ENCODE measurements around the gene GSK3A.

DNA sequence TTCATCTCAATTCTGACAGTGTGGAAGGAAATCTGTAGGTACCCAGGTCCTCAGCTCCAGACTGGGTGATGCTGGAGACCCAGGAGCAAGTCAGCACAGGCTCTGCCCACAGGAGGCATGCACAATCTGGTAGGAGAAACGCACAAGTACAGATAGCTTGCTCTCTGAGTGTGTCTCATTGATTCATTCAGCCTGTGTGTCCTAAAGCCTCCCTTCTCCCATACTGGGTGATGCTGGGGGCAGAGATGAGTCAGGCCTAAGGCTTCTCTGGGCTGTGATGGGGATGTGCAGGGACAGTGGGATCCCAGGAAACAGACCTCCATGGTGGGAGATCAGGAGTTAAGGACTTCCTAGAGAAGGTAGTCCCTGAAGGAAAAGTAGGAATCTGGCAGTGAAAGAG is 15.5 kb downstream of the GSK3A start:
- TF ChIP-seq, protein P1, sequence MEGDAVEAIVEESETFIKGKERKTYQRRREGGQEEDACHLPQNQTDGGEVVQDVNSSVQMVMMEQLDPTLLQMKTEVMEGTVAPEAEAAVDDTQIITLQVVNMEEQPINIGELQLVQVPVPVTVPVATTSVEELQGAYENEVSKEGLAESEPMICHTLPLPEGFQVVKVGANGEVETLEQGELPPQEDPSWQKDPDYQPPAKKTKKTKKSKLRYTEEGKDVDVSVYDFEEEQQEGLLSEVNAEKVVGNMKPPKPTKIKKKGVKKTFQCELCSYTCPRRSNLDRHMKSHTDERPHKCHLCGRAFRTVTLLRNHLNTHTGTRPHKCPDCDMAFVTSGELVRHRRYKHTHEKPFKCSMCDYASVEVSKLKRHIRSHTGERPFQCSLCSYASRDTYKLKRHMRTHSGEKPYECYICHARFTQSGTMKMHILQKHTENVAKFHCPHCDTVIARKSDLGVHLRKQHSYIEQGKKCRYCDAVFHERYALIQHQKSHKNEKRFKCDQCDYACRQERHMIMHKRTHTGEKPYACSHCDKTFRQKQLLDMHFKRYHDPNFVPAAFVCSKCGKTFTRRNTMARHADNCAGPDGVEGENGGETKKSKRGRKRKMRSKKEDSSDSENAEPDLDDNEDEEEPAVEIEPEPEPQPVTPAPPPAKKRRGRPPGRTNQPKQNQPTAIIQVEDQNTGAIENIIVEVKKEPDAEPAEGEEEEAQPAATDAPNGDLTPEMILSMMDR (IDR thresholded peaks at IDR 0.05) = no peak
- TF ChIP-seq POLR2AphosphoS5 (IDR thresholded peaks at IDR 0.05) (no peak), EP300 (IDR thresholded peaks at IDR 0.05) (no peak)
